H1 (cell line): ENCODE results near the gene CEP68. TPM values are rescaled to one million over a fixed set of nuclear protein-coding genes. Genes with fewer than 3 reads are reported as not detected.
"Not testable (repeated sequence)": the region's sequence is repeated elsewhere in the genome, so short reads cannot be mapped to it uniquely, and the experiment has no call there.

ENCODE experiments used
- CTCF ChIA-PET: fragments of 300-600 bp; sonication (Branson Sonifier 250); formaldehyde crosslinking; loops from one replicate; lab custom pipeline; 2021; ENCODE audit not compliant: partially characterized antibody; lab: Charles Lee
- POLR2A ChIA-PET: fragments of 300-600 bp; sonication (Branson Sonifier 250); formaldehyde crosslinking; loops from one replicate; lab custom pipeline; 2021; ENCODE audit warnings: inconsistent platforms; ENCODE audit not compliant: partially characterized antibody; lab: Charles Lee
- DNase-seq, 2 experiments: peaks; one replicate each; pipeline versions ENCODE4 v3.0.0 to v3.0.0-alpha.2; 2010 to 2022; ENCODE audit warnings: low spot score in 2 of 2, low read depth in 1 of 2, mixed read lengths in 1 of 2
- FAIRE-seq: peaks from 2 replicates; lab custom pipeline; 2011; peaks lifted over from hg19 to GRCh38; lab: Jason Lieb, UNC
- H2AFZ ChIP-seq: 2 replicates; pipeline ENCODE4 v1.8.1; 2012; ENCODE audit warnings: low read length, inconsistent platforms
- H2AK5ac ChIP-seq: 2 replicates; pipeline ENCODE4 v1.6.1; 2013; ENCODE audit warnings: low read depth, low read length
- H2BK120ac ChIP-seq: replicated peaks from 2 replicates; pipeline ENCODE3; 2013; ENCODE audit warnings: low read depth, low read length, inconsistent platforms
- H2BK12ac ChIP-seq: 2 replicates; pipeline ENCODE4 v1.6.1; 2013; ENCODE audit warnings: low read depth, low read length
- H2BK15ac ChIP-seq: 2 replicates; pipeline ENCODE4 v1.6.1; 2013; ENCODE audit warnings: low read length
- H2BK20ac ChIP-seq: 2 replicates; pipeline ENCODE4 v1.6.1; 2013; ENCODE audit warnings: low read length
- H2BK5ac ChIP-seq: 2 replicates; pipeline ENCODE4 v1.6.1; 2013; ENCODE audit warnings: low read depth, low read length
- H3K14ac ChIP-seq: 2 replicates; pipeline ENCODE4 v1.6.1; 2013; ENCODE audit warnings: inconsistent platforms; ENCODE audit not compliant: insufficient read length
- H3K18ac ChIP-seq: 2 replicates; pipeline ENCODE4 v1.6.1; 2013; ENCODE audit warnings: low read length; ENCODE audit errors: extremely low read depth
- H3K23ac ChIP-seq: 2 replicates; pipeline ENCODE4 v1.6.1; 2013; ENCODE audit warnings: inconsistent platforms; ENCODE audit not compliant: insufficient read length
- H3K23me2 ChIP-seq: 2 replicates; pipeline ENCODE4 v1.6.1; 2013; ENCODE audit warnings: low read depth, low read length
- H3K27ac ChIP-seq: 2 replicates; pipeline ENCODE4 v1.6.1; 2011; ENCODE audit warnings: low read depth, low read length, inconsistent platforms
- H3K27me3 ChIP-seq, 4 experiments: replicated peaks in 1 of 4; 1 replicate in 1 of 4; 2 replicates in 3 of 4; pipeline versions ENCODE4 v1.6.1 to v1.8.1; 2011 to 2013; ENCODE audit warnings: low read length in 3 of 4, mild to moderate bottlenecking in 3 of 4, inconsistent platforms in 2 of 4, mixed read lengths in 2 of 4, moderate library complexity in 1 of 4; ENCODE audit not compliant: control insufficient read depth in 3 of 4, insufficient read depth in 3 of 4; ENCODE audit errors: extremely low read depth in 1 of 4
- H3K36me3 ChIP-seq, 4 experiments: 2 replicates each; pipeline versions ENCODE4 v1.6.1 to v1.8.1; 2011 to 2013; ENCODE audit warnings: mild to moderate bottlenecking in 4 of 4, low read length in 3 of 4, moderate library complexity in 2 of 4, control low read depth in 1 of 4, inconsistent platforms in 1 of 4; ENCODE audit not compliant: insufficient read depth in 4 of 4, control insufficient read depth in 2 of 4
- H3K4ac ChIP-seq: replicated peaks from 2 replicates; pipeline ENCODE3; 2013; ENCODE audit warnings: low read length, low read depth, mixed read lengths, inconsistent platforms; ENCODE audit not compliant: insufficient read length
- H3K4me1 ChIP-seq, 4 experiments: replicated peaks in 1 of 4; 1 replicate in 1 of 4; 2 replicates in 3 of 4; pipeline versions ENCODE4 v1.6.1 to v1.8.1; 2011 to 2013; ENCODE audit warnings: low read length in 3 of 4, inconsistent platforms in 2 of 4, mixed read lengths in 1 of 4; ENCODE audit not compliant: insufficient read depth in 4 of 4, control insufficient read depth in 3 of 4
- H3K4me2 ChIP-seq, 2 experiments: 2 replicates each; pipeline versions ENCODE4 v1.6.1 to v1.8.1; 2011 to 2013; ENCODE audit warnings: low read depth in 2 of 2, low read length in 2 of 2, control low read depth in 1 of 2, inconsistent platforms in 1 of 2, mild to moderate bottlenecking in 1 of 2; ENCODE audit not compliant: insufficient read depth in 1 of 2
- H3K4me3 ChIP-seq, 4 experiments: fragments of 200-600, 300-600 bp in 1 of 4; sonication (generic), shearing (Covaris generic), sonication (Bioruptor Twin) in 1 of 4; 2 replicates each; pipeline versions ENCODE4 v1.5.1 to v1.8.1; 2011 to 2016; ENCODE audit warnings: low read length in 4 of 4, low read depth in 3 of 4, control low read depth in 2 of 4, inconsistent platforms in 2 of 4, mild to moderate bottlenecking in 2 of 4, mixed read lengths in 1 of 4, moderate library complexity in 1 of 4; ENCODE audit not compliant: insufficient read depth in 2 of 4; ENCODE audit errors: extremely low read depth in 1 of 4
- H3K56ac ChIP-seq: replicated peaks from 2 replicates; pipeline ENCODE3; 2013; ENCODE audit warnings: low read depth, mild to moderate bottlenecking, mixed read lengths, low read length, inconsistent platforms; ENCODE audit not compliant: insufficient read length
- H3K79me1 ChIP-seq: 2 replicates; pipeline ENCODE4 v1.6.1; 2013; ENCODE audit warnings: low read depth, low read length, control low read depth
- H3K79me2 ChIP-seq, 2 experiments: 2 replicates each; pipeline versions ENCODE4 v1.6.1 to v1.8.1; 2012 to 2013; ENCODE audit warnings: low read length in 2 of 2, mild to moderate bottlenecking in 2 of 2, inconsistent platforms in 1 of 2; ENCODE audit not compliant: insufficient read depth in 2 of 2, control insufficient read depth in 1 of 2
- H3K9ac ChIP-seq, 4 experiments: replicated peaks in 1 of 4; 1 replicate in 1 of 4; 2 replicates in 3 of 4; pipeline versions ENCODE4 v1.6.1 to v1.8.1; 2011 to 2013; ENCODE audit warnings: low read depth in 3 of 4, low read length in 3 of 4, control low read depth in 2 of 4, mild to moderate bottlenecking in 2 of 4, moderate library complexity in 2 of 4, inconsistent platforms in 1 of 4; ENCODE audit errors: extremely low read depth in 1 of 4
- H3K9me3 ChIP-seq, 2 experiments: 2 replicates each; pipeline versions ENCODE4 v1.6.1 to v1.8.1; 2012 to 2013; ENCODE audit warnings: mild to moderate bottlenecking in 2 of 2, moderate library complexity in 2 of 2, control low read depth in 1 of 2, inconsistent platforms in 1 of 2, low read depth in 1 of 2, low read length in 1 of 2, mixed read lengths in 1 of 2; ENCODE audit not compliant: insufficient read depth in 2 of 2
- H4K20me1 ChIP-seq, 2 experiments: replicated peaks in 1 of 2; 2 replicates each; pipeline versions ENCODE3 to v1.8.1; 2011 to 2013; ENCODE audit warnings: inconsistent platforms in 2 of 2, low read length in 2 of 2, mild to moderate bottlenecking in 1 of 2; ENCODE audit not compliant: insufficient read depth in 2 of 2, control insufficient read depth in 1 of 2
- H4K5ac ChIP-seq: 2 replicates; pipeline ENCODE4 v1.6.1; 2013; ENCODE audit warnings: low read length, low read depth, mixed read lengths, inconsistent platforms; ENCODE audit not compliant: insufficient read length
- H4K8ac ChIP-seq: 2 replicates; pipeline ENCODE4 v1.8.0; 2013; ENCODE audit warnings: mild to moderate bottlenecking, moderate library complexity, low read length, inconsistent platforms; ENCODE audit not compliant: insufficient read depth; ENCODE audit errors: extremely low read depth
- H4K91ac ChIP-seq: replicated peaks from 2 replicates; pipeline ENCODE3; 2013; ENCODE audit warnings: low read length, mixed read lengths, inconsistent platforms; ENCODE audit not compliant: insufficient read length
- ATF2 ChIP-seq: IDR thresholded peaks from 2 replicates; pipeline ENCODE4 v1.6.1; 2012; ENCODE audit warnings: low read length, inconsistent platforms
- BACH1 ChIP-seq: IDR thresholded peaks from 2 replicates; pipeline ENCODE4 v1.6.1; 2012; ENCODE audit warnings: low read length, improper control_type of control experiment
- KDM1A ChIP-seq: fragments of 200-600, 300-600 bp; sonication (generic); IDR thresholded peaks from 2 replicates; pipeline ENCODE4 v1.7.1; 2016; ENCODE audit warnings: mild to moderate bottlenecking, low read length, borderline replicate concordance
- MAFK ChIP-seq: IDR thresholded peaks from 2 replicates; pipeline ENCODE4 v1.6.1; 2012; ENCODE audit warnings: low read depth, mild to moderate bottlenecking, improper control_type of control experiment, low read length
- MAX ChIP-seq: IDR thresholded peaks from 2 replicates; pipeline ENCODE4 v1.6.1; 2012; ENCODE audit warnings: inconsistent platforms
- RAD21 ChIP-seq, 2 experiments: IDR thresholded peaks in 1 of 2; conservative IDR thresholded peaks in 1 of 2; 2 replicates each; pipeline ENCODE4 v1.6.1; 2011; ENCODE audit warnings: low read depth in 2 of 2, low read length in 2 of 2, improper control_type of control experiment in 1 of 2, inconsistent platforms in 1 of 2, mild to moderate bottlenecking in 1 of 2, moderate library complexity in 1 of 2
- RBBP5 ChIP-seq: IDR thresholded peaks from 2 replicates; pipeline ENCODE4 v1.7.1; 2012; ENCODE audit warnings: low read depth, mild to moderate bottlenecking, inconsistent platforms, low read length, moderate library complexity, borderline replicate concordance
- SIX5 ChIP-seq: IDR thresholded peaks from 2 replicates; pipeline ENCODE4 v1.6.1; 2011; ENCODE audit warnings: mild to moderate bottlenecking, low read depth, low read length
- SRF ChIP-seq: IDR thresholded peaks from 2 replicates; pipeline ENCODE4 v1.6.1; 2011; ENCODE audit warnings: mild to moderate bottlenecking, low read depth, low read length, moderate library complexity
- WGBS, 2 experiments: shearing (Covaris generic) in 1 of 2; methylation state at CpG; one replicate each; pipeline versions ENCODE4 v1.1.6 to v1.1.7; 2013 to 2015; ENCODE audit warnings: low lambda C conversion rate in 2 of 2, mixed read lengths in 2 of 2, inconsistent platforms in 1 of 2, low coverage in 1 of 2, missing lambda C conversion rate in 1 of 2; ENCODE audit not compliant: insufficient replicate concordance in 2 of 2, insufficient coverage in 1 of 2, insufficient read length in 1 of 2; ENCODE audit errors: extremely low coverage in 1 of 2, missing lambda C conversion rate in 1 of 2; 5-methylcytosine and 5-hydroxymethylcytosine counted together
- polyA plus RNA-seq, 7 experiments: library from polyadenylated mRNA; depleted of rRNA in 3 of 7; stranded (reverse) in 5 of 7; unstranded in 2 of 7; fragments of >200 nt in 5 of 7; fragments of 200-250 nt in 2 of 7; gene quantifications; 1 replicate in 5 of 7; 2 replicates in 1 of 7; 4 replicates in 1 of 7; pipeline versions ENCODE4 v1.2.1 to v1.2.3, GENCODE V29; 2011 to 2013; ENCODE audit warnings: missing spikeins in 2 of 7, mixed read lengths in 2 of 7
- total RNA-seq: library from RNA; stranded (reverse); fragmentation: NEBNext Ultra II Directional; extraction: Animal tissue kit (Norgen Biotek cat#: 25700); gene quantifications from 2 replicates; pipeline ENCODE4 v1.2.1, GENCODE V29; 2021

The CEP68 gene
- total and polyA plus RNA-seq, 2 of the 8 experiments (the other 6 are each of a cell fraction or from before 2014, with no cell fraction given), result 23.2 to 24.7 TPM

GRCh38 chr2:65130664-65131175, 74.5 kb downstream of the CEP68 start (continued):
- no peak for TF ChIP-seq ATF2
- no peak for TF ChIP-seq MAFK
- no peak for TF ChIP-seq SIX5
- peak; percentile 99 for TF ChIP-seq KDM1A
- TF ChIP-seq MAX, result 0 out of 2 replicates have a peak, but pooled peaks have one; percentile 6
- no peak for TF ChIP-seq RAD21 (IDR thresholded peaks at IDR 0.05 in 1 of 2, conservative IDR thresholded peaks at IDR 0.05 in 1 of 2; ENCODE audit: low read depth in 2 of 2, low read length in 2 of 2)
- no peak for TF ChIP-seq SRF
- TF ChIP-seq BACH1, result no peak
- TF ChIP-seq RBBP5, result 0 out of 2 replicates have a peak, but pooled peaks have one; percentile 62

DNA sequence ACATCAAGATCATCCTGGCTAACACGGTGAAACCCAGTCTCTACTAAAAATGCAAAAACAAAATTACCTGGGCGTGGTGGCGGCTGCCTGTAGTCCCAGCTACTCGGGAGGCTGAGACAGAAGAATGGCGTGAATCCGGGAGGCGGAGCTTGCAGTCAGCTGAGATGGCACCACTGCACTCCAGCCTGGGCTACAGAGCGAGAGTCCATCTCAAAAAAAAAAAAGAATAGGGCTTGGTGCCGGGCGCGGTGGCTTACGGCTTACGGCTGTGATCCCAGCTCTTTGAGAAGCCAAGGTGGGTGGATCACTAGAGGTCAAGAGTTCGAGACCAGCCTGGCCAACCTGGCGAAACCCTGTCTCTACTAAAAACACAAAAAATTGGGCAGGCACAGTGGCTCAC, 76.7 kb downstream of the CEP68 start:
- not testable (repeated sequence) for H2BK20ac ChIP-seq, H2AFZ ChIP-seq, FAIRE-seq, DNase-seq, H3K14ac ChIP-seq, H2BK120ac ChIP-seq, H3K56ac ChIP-seq, H3K4ac ChIP-seq, H3K79me1 ChIP-seq, H2BK12ac ChIP-seq, H3K27ac ChIP-seq, H4K20me1 ChIP-seq, H3K23me2 ChIP-seq, H3K9me3 ChIP-seq, H3K18ac ChIP-seq, H3K4me1 ChIP-seq, H3K36me3 ChIP-seq, H2BK15ac ChIP-seq, H2AK5ac ChIP-seq, H4K8ac ChIP-seq, H3K9ac ChIP-seq, H4K5ac ChIP-seq, H4K91ac ChIP-seq, H3K4me2 ChIP-seq, H3K23ac ChIP-seq, H3K27me3 ChIP-seq, H3K4me3 ChIP-seq, H2BK5ac ChIP-seq
- 94% methylated on average over 15 of the region's 15 CpGs; no CpG with 5 or more reads in 1 of the 2 experiments for WGBS, 2 experiments
- peaks cover 9 to 15% of the 10 kb centered on the region in 2 experiments for H3K79me2 ChIP-seq
- ChIA-PET POLR2A (interaction anchor here (0.6 to 1.3 kb wide), 4 partner anchors 50 to 515 kb away, joined by 3 to 6 read pairs (median 4); partner anchors contain the start of gene CEP68), CTCF (interaction anchor here (0.7 to 2.8 kb wide), 5 partner anchors 36 to 132 kb away, joined by 3 to 12 read pairs (median 4); no protein-coding TSS in a partner anchor)
